Measurements from ENCODE around the gene RNF151. TPM values are rescaled to one million over a fixed set of nuclear protein-coding genes. Genes with fewer than 3 reads are reported as not detected.
"Not testable (repeated sequence)": the region's sequence is repeated elsewhere in the genome, so short reads cannot be mapped to it uniquely, and the experiment has no call there.

RNF151 gene, protein sequence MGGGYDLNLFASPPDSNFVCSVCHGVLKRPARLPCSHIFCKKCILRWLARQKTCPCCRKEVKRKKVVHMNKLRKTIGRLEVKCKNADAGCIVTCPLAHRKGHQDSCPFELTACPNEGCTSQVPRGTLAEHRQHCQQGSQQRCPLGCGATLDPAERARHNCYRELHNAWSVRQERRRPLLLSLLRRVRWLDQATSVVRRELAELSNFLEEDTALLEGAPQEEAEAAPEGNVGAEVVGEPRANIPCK
- polyA plus RNA-seq (2014; cell fraction: cytosol; rRNA removed): not detected in 2 replicates
- not detected in 2 replicates for polyA plus RNA-seq (2014; cell fraction: nucleus; rRNA removed)

DNA sequence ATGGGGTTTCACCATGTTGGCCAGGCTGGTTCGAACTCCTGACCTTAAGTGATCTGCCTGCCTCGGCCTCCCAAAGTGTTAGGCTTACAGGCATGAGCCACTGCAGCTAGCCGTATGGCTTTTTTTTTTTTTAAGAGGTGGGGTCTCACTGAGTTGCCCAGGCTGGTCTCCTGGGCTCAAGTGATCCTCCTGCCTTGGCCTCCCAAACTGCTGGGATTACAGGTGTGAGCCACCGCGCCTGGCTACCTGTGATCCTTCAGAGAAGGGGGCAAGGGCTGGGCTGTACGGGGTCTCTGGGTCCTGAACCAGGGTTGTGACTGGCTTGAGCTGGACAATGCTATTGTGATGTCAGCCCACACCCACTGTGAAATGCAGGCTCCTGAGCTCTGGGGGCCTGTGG is at the start of gene RNF151:
TSS of gene RNF151 (plus strand) at position 397 of the 400 bp plus-strand sequence. CDS start 26 bp downstream, outside the sequence.
- no peak for DNase-seq (ENCODE audit: low spot score)

DNA sequence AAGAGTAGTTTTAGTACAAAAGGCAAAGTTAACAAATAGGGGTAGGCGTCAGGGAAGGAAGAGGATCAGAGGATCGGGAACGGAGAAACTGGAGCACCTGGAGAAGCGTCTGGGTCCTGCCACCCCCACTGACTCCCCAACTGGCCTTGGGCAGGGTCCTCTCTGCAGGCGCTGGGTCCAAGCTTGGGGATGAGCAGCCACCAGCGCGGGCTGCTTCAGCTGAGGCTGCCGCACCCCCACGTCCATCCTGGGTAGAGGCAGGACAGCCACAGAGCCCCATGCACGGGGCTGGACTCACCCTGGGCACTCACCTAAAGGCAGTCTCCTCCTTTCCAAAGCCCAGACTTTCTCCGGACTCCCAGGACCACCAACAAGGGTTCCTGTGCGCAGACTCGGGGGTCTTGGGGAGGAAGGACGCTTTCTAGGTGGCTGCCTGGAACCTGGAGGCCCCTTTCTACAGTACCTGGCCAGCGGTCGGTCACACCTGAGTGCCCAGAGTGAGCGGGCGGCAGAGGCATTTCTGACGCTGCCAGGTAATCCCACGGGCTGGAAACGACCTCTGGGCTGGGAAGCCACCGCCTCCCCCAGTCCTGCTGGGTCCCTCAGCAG is 49.5 kb upstream of the RNF151 start:
- no peak for DNase-seq (ENCODE audit: low spot score)

DNA sequence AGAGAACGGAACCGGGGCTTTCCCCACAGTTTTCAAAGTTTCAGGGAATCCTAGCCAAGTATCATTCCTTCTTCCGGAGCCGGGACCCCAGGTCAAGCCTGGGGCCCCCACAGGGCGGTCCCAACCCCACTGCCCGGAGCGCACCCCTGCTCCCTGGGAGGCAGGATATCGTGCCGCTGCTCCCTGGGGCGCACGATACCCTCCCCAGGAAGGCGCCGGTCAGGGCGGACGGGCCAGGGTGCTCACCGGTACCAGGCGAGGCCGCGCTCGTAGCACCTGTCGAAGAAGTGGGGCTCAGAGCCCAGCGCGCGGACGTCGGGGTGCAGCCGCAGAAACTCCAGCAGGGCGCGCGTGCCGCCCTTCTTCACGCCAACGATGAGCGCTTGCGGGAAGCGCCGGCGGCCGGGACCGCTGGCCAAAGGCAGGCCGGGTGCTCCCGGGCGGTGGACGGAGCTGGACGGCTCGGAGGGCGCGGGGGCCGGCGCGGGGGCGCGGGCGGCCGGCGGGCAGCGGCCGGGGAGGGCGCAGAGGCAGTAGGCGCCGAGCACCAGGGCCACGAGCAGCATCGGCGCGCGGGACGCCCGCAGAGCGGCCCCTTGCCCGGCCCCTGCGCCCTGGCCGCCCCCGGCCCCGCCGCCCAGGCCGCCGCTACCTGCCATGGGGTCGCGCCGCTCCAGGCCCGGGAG is 48.8 kb upstream of the RNF151 start:
- DNase-seq (ENCODE audit: low spot score): no peak

DNA sequence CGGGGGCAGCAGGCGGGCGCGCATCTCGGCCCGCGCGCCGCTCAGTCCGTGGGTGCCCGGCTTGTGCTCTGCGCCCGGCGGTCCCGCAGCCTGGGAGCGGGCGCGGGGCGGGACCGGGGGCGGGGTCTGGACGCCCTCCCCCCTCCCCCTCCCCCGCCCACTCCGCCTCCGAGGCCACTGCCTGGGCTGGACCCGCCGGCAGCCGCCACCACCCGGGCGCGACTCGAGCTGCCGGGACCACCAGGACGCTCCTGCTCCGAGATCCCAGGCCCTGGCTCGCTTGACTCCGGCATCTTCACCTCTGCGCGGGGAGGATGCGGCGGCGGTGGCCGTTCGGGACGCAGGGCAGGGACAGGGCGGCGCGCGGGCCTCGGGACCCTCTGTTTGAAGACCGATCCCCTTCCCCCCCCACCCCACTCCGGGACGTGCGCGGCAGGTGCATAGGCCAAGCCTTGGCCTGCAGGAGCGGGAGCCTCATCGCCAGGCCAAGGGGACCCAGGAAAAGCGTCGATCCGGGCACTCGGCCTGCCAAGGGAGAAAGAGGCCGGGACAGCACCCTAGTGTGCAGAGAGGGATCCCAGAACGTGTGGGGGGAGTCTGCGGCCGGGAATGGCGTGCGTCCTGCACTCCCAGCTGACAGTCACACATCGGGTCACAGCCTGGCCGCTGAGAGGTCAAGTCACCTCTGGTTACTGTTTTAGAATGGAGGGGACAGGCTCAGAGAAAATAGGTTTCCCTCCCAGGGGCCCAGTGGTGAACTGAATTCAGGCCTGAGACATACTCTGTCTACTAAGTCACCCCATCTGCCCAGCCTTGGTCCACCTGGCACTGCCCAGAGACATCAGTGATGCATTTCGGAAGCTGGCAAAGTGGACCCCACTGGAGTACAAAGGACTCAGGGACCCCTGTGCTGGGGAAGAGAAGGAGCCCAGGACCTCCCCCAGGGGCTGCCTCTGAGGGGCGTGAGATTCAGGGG is 48.0 kb upstream of the RNF151 start, which contains the start of gene HS3ST6:
TSS of gene HS3ST6 (minus strand) at position 65 of the 976 bp plus-strand sequence. CDS start 92 bp downstream, outside the sequence.
- DNase-seq (ENCODE audit: low spot score): no peak

DNA sequence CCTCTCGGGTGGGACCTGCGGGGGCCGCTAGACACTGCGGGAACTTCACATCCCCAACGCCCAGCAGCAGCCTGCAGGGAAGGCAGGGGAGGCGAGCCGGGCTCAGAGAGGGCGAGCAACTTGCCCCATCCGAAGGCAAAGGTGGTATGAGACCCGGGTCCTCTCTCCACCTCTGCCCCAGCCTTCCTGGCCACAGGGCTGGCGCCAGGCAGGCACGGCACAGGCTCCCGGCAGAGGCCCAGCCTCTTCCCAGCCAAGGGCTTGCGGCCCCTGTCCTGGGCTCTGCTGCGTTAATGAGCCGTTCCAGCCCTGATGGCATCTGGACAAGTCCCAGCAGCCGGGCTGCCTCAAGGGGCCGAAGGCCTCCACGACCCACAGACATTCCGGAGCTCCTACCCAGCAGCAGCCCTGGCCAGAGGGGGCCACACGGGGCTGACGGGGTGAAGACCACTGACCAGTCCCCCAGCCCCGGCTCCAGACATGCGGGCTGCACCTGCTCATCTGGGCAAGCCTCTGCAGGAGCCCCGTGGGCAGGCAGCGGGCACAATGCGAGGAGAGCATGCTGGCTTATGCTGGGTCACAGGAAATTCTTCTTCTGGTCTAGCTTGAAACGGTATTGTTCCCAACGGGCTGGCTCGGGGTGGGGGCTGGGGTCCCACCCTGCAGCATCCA is 47.2 kb upstream of the RNF151 start:
- DNase-seq (ENCODE audit: low spot score): no peak

DNA sequence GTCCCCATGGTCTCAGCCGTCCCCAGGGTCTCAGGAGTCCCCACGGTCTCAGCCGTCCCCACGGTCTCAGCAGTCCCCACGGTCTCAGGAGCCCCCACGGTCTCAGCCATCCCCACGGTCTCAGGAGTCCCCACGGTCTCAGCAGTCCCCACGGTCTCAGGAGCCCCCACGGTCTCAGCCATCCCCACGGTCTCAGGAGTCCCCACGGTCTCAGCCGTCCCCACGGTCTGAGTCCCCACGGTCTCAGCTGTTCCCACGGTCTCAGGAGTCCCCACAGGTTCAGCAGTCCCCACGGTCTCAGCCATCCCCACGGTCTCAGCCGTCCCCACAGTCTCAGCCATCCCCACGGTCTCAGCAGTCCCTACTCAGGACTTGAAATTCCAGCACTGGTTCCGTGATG is 46.5 kb upstream of the RNF151 start:
- not testable (repeated sequence) for DNase-seq (ENCODE audit: low spot score)

DNA sequence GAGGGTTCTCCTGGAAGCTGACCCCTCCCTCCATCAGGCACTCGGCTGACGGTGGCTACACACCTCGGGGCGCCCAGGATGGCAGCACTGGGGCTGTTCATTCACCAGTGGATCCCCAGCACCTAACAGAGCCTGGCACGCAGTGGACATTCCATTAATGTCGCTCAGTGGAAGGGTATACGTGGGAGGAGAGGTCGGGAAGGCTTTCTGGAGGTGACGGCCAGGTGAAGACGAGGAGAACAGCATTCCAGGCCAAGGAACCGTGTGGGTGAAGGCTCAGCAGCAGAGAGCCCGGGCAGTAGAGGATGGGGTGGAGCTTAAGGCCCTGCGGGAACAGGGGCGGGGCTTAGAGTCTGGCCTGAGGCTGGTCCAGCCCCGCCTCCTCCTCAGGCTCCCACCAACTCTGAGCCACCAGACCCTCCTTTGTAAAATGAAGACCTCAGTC is 45.9 kb upstream of the RNF151 start:
- peak; percentile 75 for DNase-seq (ENCODE audit: low spot score)

DNA sequence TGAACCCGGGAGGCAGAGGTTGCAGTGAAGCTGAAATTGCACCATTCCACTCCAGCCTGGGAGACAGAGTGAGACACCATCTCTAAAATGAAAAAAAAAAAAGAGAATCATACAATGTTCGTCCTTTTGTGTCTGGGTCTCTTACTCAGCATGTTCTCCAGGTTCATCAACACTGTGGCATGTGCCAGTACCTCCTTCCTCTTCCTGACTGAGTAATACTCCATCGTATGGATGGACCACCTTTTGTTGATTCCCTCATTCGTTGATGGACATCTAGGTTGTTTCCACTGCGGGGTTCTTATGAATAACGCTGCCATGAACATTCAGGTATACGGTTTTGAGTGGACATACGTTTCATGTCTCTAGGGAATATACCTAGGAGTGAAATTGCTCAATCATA is 44.3 kb upstream of the RNF151 start:
- DNase-seq (ENCODE audit: low spot score): no peak

DNA sequence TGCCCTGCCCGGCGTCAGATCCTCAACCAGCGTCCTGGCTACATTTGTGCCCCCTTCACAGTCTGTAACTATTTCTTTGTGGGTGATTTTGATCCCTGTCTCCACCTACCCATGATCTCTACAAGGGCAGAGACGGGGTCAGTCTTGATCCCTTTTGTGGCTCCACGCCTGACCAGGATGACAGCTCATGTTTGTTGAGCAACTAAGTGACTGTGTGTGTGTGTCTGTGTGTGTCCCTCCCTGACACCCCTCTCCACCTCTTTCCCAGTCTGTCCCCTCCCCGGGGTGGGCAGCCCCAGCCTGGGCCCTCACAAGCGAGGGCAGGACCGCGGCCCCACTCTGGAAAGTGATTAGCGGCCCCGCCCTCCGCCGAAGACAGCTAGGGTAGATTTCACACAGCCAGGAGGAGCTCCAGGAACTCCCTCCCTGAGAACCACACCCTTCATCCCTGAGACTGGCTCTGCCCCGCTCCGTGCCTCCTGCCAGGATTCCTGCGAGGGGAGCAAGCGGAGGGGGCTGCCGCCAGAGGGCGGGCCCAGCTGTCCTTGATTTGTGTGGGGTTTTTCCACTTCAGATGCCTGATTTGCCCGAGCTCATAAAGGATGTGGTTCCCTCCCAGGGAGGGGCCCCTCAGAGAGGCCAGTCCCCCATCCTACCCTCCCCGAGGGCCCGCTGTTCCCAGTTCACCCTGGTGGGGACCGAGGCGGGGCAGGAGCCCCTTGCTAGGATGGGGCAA is 43.2 kb upstream of the RNF151 start:
- peak; percentile 54 for DNase-seq (ENCODE audit: low spot score)

DNA sequence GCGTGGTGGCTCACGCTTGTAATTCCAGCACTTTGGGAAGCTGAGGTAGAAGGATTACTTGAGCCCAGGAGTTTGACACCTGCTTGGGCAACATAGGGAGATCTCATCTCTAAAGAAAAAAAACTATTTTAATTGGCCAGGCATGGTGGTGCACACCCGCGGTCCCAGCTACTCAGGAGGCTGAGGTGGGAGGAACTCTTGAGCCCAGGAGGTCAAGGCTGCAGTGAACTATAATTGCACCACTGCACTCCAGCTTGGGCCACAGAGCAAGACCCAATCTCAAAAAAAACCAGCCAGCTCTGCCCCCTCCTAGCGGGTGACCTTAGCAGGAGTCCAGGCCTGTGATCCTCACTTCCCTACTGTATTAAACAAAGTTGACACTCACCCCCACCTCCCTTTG is 42.6 kb upstream of the RNF151 start:
- DNase-seq (ENCODE audit: low spot score): no peak

DNA sequence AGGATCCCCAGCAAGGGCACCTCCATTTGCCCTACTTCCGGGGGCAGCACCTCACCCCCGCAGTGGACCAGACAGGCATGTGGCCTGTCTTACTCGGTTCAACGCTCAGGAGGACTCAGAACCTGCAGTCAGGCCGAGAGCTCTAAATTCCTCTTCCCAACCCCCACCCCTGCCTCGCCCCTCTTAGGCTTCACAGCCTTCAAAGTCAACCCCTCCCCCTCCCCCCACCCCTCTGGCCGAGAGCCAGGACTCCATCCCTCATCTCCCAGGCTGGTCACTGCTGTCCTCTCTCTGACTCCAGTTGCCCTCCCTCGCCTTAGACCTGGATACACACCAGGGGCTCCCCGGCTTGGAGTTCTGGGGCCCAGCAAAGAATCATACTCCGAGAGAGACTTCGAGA is 40.4 kb upstream of the RNF151 start:
- DNase-seq (ENCODE audit: low spot score): no peak

DNA sequence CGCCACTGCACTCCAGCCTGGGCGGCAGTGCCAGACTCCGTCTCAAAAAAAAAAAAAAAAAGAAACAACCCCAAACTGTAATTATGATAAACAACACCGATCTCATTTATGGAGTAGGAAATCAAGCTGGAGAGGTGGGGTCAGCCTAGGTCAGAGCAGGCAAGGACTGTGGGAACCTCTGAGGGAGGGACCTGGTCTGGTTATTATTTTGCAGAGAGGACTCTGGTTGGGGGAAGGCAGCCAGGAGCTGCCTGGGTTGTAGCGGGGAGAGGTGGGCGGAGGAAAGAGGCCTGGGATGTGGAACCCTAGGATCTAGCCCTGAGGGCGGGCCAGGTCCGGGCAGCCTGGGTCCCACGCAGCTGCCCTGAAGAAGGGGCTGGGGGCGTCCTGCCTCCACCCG is 37.6 kb upstream of the RNF151 start:
- peak; percentile 78 for DNase-seq (ENCODE audit: low spot score)

DNA sequence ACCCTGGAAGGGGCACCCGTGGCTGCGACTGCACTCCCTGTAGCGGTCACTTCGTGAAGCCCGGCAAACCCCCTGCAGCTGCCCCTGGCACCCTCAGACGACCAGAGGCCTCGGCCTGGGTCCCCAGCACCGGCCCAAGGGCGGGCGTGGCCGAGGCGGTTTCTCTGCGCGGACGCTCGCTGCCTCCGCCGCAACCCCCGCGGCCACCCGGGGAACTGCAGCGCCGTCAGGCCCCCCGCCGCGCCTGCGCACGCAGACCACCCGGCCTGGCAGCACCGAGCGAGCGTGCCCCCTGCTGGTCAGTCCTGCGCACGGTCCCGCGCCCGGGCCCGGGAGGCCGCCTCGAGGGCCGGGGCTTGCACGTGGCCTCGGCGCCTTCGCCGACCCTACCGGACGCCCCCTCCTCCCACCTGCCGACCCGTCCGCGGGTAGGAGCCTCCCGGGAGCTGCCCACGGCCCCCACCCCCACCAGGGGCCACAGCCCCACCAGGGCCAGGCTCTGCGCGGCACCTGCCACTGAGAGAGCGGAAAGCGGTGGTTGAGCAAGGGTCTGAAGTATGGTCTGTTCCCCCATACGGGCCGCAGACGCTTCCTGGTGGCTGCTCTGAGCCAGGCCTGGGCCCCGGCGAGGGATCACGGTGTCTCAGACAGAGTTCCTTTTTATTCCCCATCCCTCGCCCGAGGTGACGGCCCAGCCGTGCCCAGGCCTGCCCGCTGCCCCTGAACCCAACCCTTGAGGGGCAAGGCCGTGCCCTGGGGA is 36.9 kb upstream of the RNF151 start:
- DNase-seq (ENCODE audit: low spot score): peak; percentile 83

DNA sequence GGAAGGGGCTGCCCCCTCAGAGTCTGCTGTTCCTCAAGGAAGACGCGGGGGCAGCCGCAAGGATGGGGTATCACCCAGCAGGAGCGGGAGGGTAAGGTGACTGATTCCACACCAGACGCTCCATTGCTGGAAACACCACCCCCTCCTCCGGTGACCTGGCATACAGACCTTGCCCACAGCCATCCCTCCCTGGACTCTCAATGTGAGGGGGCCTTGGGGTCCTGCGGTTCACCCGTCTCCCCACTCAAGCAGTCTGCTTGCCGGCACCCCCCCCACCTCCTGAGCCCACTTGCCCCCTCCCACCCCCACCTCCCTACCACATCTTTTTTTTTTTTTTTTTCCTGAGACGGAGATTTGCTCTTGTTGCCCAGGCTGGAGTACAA is 36.3 kb upstream of the RNF151 start:
- no peak for DNase-seq (ENCODE audit: low spot score)

DNA sequence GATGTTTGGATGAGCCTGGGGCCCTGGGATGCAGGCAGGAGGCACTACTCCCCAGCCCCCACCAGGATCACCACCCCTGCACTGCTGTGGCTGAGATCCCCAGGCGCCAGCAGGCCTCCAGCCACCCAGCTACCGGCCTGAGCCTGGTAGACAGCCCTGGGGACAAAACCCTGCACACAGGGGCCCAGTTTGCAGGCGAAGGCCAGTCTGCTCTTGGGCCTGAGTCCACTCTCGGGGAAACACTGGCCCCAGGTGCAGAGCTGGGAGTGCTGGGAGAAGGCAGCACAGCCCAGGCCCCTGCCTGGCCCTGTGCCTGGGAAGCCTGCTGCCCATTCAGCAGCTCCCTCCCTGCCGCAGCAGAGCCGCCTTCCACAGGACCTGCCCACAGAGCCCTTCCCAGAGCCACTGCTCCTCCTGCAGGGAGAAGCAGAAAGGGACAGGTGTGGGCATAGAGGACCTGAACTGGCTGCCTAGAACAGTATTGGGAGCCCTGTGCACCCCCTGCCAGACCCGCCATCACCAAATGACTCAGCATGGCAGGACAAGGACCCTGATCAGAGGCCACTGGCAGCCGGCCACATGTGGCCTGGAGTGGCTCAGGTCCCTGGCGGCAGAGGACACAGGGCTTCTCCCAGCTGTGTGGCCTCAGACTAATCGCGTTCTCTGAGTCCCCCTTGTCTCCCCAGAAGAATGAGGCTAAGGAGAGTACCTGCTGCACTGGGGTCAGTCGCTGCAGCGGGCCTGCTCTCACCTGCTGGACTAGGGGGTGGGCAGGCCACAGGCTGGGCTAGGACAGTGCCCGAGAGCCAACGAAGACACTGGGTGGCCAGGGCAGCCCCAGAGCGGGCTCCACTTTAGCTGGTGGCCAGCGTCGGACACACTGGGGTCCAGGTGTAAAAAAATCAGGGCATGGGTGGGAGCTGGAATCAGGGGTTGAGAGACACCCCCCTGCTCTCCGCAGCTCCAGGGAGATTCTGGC is 34.3 kb upstream of the RNF151 start:
- peak; percentile 73 for DNase-seq (ENCODE audit: low spot score)

DNA sequence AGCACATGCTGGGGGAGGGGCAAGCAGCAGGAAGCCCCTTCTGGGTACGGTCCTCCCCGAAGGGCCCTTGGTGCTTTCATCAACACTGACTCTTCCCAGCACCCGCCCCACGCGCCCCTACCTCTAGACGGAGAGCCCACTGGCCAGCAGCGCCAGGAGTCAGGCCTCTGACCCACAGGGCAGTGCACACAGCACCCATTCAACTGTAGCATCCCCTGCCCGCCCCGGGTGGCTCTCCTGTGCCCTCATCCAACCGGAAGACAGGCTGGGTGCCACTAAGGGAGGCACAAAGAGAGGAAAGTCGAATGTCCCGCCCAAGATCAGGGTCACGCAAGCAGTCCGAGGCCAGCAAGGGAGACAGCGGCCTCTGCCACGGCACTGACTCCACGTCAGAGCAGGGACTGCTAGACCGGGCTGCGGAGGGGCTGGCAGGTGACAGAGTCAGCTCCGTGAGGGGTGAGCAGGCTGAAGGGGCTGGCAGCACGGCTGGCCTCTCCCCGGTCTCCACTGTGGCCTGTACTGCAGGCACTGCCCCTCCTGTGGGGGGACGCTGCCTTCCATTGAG is 33.5 kb upstream of the RNF151 start:
- no peak for DNase-seq (ENCODE audit: low spot score)

DNA sequence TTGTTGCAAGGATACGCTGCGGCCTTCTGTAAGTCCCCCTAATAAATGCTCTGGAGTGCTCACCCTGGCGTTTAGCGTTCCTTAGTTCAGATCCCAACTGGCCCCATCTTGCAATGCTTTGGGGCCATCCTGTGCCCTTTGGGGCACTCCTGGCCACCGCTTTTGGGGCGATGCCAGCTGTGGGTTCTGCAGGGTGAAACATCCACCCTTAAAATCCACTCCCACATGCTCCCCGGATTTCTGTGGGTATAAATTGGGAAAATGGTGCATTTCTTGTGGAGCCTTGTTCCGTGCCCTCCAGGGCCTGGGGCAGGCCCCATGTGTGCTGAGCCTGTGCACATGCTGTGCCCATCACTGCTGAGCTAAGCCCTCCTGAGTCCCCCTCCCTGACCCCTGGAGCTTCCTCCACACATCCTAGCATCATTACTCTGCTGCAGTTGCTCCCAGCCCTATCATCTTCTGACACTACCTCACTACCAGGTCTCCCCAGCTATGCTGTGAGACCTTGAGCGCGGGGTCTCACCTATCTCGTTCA is 29.6 kb upstream of the RNF151 start:
- DNase-seq (ENCODE audit: low spot score): no peak

All from SK-N-DZ (cell line).